ENCODE measurements around the gene STX7.

Gene STX7

GRCh38 chr6:132478266-132478665, 34.6 kb downstream of the STX7 start:
- Histone ChIP-seq H3K9me3 (no peaks in the 10 kb centered on the region), H3K4me3 (ENCODE audit: low read depth in 1 of 2, low read length in 1 of 2) (no peak overlapping the region), H3K27ac (no peak overlapping the region), H3K36me3 (peaks cover 30% of the 10 kb centered on the region), H3K27me3 (no peaks in the 10 kb centered on the region), H3K4me1 (ENCODE audit: control insufficient read depth in 1 of 2, insufficient read depth in 1 of 2, low read depth in 1 of 2, low read length in 1 of 2) (no peaks in the 10 kb centered on the region)
- TF ChIP-seq CTCF (IDR thresholded peaks at IDR 0.05): no peak

GRCh38 chr6:132476688-132477087, 36.2 kb downstream of the STX7 start:
- Histone ChIP-seq H3K27ac (no peak overlapping the region), H3K27me3 (no peaks in the 10 kb centered on the region), H3K4me1 (ENCODE audit: control insufficient read depth in 1 of 2, insufficient read depth in 1 of 2, low read depth in 1 of 2, low read length in 1 of 2) (no peaks in the 10 kb centered on the region), H3K36me3 (peaks cover 45% of the 10 kb centered on the region), H3K9me3 (no peaks in the 10 kb centered on the region), H3K4me3 (ENCODE audit: low read depth in 1 of 2, low read length in 1 of 2) (no peak overlapping the region)
- no peak for TF ChIP-seq CTCF (IDR thresholded peaks at IDR 0.05)

- no peak overlapping the region for H3K4me3 ChIP-seq (ENCODE audit: low read depth in 1 of 2, low read length in 1 of 2)
- TF ChIP-seq CTCF (IDR thresholded peaks at IDR 0.05): no peak
- peaks cover 53% of the 10 kb centered on the region for H3K36me3 ChIP-seq
- no peak overlapping the region for H3K27ac ChIP-seq
- no peaks in the 10 kb centered on the region for H3K9me3 ChIP-seq
- no peaks in the 10 kb centered on the region for H3K4me1 ChIP-seq (ENCODE audit: control insufficient read depth in 1 of 2, insufficient read depth in 1 of 2, low read depth in 1 of 2, low read length in 1 of 2)
- no peaks in the 10 kb centered on the region for H3K27me3 ChIP-seq
These were observed 37.0 kb downstream of the STX7 start for GRCh38 chr6:132475925-132476324.

GRCh38 chr6:132471787-132472186, 41.1 kb downstream of the STX7 start:
- H3K9me3 ChIP-seq: no peaks in the 10 kb centered on the region
- H3K27ac ChIP-seq: no peak overlapping the region
- H3K4me1 ChIP-seq (ENCODE audit: control insufficient read depth in 1 of 2, insufficient read depth in 1 of 2, low read depth in 1 of 2, low read length in 1 of 2): no peaks in the 10 kb centered on the region
- H3K4me3 ChIP-seq (ENCODE audit: low read depth in 1 of 2, low read length in 1 of 2): no peak overlapping the region
- peaks cover 81% of the 10 kb centered on the region for H3K36me3 ChIP-seq
- H3K27me3 ChIP-seq: no peaks in the 10 kb centered on the region
- no peak for TF ChIP-seq CTCF (IDR thresholded peaks at IDR 0.05)

GRCh38 chr6:132466952-132467351, 46.0 kb downstream of the STX7 start:
- no peak for TF ChIP-seq CTCF (IDR thresholded peaks at IDR 0.05)
- Histone ChIP-seq H3K4me3 (ENCODE audit: low read depth in 1 of 2, low read length in 1 of 2) (no peak overlapping the region), H3K27me3 (no peaks in the 10 kb centered on the region), H3K36me3 (peaks cover 100% of the 10 kb centered on the region), H3K9me3 (no peaks in the 10 kb centered on the region), H3K27ac (no peak overlapping the region), H3K4me1 (ENCODE audit: control insufficient read depth in 1 of 2, insufficient read depth in 1 of 2, low read depth in 1 of 2, low read length in 1 of 2) (no peaks in the 10 kb centered on the region)
